Hematopoietic multipotent progenitor cell treated with erythropoietin and hydrocortisone succinate and interleukin-3 and kit ligand, for 15 days (in vitro differentiated cells): ENCODE measurements around the gene HIVEP3.

Experiments used
- DNase-seq: peaks from one replicate; pipeline ENCODE4 v3.0.0-alpha.2; 2015; ENCODE audit warnings: low spot score

HIVEP3 gene

GRCh38 chr1:41513383-41513735 lies 405.4 kb downstream of the HIVEP3 start:
- DNase-seq, result no peak

GRCh38 chr1:41512701-41513382 lies 405.9 kb downstream of the HIVEP3 start:
- no peak for DNase-seq

DNA sequence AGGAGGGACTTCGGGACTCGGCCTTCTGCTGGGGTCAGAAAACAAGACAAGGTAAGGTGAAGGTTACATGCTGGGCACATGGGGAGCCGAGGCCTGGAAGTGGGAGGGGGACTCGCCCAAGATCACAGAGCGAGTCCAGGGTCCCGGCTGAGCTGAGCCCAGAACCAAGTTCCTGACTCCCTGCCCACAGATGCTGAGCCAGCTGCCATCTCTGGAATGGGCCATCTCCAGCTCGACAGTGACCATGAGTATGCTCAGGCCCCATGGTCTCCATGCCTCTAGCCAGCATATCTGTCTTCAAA lies 407.5 kb downstream of the HIVEP3 start:
- DNase-seq, result no peak

DNA sequence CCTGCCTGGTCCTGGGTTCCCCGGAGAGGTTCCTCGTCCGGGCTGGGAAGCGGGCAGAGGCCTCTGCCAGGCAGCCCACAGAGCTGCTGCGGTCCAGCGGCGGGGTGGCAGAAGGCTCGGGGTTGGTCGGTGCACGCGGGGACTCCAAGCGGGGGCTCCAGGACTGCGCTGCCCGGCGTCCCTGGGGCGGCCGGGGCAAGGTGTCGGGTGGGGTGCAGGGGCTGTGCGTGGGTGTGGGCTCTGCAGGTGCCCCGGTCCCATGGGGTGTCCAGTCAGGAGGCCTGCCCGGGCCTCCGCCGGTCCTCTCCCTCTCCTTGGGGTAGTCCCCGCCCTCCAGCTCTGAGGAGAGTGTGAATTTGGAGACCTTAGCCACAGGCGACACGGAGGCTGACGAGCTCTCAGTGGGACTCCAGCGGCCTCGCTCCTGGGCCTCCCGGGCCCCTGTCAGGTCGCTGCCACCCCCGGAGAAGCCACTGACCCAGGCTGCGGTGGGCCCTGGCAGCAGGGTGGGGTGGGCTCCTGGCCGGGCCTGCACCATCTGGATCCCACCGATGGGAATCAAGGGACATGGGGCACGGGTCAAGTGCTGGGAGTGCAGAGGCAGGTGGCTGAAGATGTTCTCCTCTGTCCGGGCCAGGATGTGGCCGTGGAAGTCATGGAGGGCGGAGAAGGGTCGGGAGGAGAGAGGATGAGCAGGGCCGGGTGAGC lies 408.0 kb downstream of the HIVEP3 start:
- no peak for DNase-seq

GRCh38 chr1:41509270-41509671 lies 409.5 kb downstream of the HIVEP3 start:
- no peak for DNase-seq

DNA sequence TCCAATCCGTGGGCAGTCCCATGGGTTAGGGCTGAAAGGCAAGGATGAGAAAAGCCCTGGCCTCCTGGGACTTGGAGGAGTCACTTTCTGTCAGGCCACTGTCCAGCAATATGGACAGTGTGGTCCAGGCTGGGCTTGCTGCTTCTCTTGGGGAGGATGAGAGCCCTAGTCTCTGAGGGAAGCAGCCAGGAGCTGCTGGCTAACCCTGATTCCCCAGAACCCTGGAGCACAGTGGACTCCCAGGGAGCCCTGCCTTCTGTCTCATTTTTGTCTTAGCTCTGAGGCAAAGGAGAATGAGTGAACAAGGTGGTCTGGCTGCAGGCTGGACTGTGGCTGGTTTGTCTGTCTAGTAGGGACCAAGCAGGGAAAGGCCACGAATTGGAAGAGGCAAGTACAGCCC lies 410.4 kb downstream of the HIVEP3 start:
- DNase-seq, result no peak

DNA sequence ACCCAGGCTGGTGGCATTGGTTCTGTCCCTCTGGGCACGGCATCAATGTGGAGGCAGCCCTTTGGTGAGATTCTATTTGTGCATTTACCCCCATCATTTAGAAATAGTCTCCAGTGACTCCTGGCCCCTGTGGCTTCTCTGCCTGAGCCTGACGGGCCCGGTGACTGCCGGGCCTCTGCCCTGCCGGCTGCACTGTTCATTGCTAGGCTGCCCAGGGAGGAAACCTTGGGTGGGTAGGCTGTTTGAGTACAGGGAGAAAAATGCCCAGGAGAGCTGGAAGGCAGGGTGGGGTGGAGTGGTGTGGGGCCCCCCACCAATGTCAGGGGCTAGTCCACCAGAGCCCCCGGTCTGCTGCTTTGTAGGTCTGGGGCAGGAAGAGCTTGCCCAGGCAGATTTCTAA lies 410.9 kb downstream of the HIVEP3 start:
- no peak for DNase-seq

DNA sequence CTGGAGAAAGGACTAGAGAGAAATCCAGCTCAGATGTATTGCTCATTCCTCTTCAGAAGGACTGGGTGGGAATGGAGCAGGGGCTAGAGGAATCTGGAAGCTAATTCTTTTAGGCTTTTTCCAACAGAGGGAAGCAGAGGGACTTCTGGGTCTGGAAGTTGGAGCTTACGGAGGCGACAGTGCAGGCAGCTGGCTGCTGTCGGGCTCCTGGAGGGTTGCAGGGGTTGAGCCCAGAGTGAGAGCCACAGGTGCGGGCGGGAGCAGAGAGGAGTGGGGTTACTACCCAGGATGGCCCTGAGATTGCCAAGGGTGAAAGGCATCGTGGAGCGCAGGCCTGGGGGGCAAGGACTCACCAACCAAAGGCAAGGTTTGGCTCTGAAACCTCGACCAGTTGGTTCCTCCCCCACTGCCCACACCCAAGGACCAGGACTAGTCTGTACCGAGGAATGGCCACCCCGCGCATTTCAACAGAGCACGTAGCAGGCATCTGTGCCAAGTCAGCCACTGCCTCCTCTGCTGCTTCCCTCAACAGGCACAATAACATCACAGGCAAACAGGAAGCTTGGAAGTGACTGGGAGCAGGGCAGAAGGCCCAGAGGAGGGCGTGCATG lies 411.5 kb downstream of the HIVEP3 start:
- no peak for DNase-seq

GRCh38 chr1:41504114-41505035 lies 414.3 kb downstream of the HIVEP3 start:
- DNase-seq, result no peak

DNA sequence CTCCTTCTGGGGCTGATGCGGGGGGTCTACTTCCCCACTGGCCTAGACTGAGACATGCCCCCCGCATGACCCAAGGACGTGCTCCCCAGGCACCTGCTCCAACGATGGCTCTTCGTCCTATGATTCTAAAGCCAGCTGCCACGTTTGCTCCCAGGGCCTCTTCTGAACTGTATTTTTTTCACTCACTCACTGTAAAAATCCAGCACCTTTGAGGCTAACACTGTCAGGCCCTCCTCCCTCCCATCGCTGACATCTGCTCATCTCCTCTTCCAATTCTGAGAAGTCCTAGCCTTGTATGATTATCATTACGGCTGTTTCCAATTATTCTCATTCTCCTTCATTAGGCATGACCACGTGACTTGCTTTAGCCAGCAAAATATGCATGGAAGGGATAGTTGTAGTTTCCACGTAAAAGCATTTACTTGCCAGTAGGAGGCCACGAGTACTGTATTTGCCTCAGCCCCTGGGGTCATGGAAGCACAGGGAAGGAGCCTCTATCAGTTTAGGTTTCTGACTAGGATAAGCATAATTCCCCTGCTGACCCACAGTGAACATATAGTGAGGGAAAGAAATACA lies 415.1 kb downstream of the HIVEP3 start:
- DNase-seq, result no peak

GRCh38 chr1:41502912-41503311 lies 415.8 kb downstream of the HIVEP3 start:
- DNase-seq, result no peak

DNA sequence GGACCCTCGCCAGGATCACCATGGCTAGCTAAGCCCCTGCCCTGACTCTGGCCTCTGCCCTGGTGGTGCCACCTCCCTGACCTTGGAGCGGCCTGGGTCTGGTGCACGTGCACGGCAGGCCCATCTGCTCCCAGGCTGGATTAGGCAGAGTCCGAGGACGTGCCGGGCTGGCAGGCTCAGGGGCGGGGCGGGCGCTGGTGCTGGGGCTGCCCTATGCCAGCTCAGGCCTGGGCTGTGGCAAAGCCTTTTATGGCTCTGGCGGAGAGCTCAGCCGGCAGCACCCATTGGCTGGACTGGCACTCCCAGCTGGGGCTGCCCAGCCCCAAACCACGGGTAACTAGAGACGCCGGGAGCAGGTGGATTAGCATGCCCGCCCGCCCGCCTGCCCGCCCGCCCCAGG lies 417.1 kb downstream of the HIVEP3 start:
- no peak for DNase-seq

DNA sequence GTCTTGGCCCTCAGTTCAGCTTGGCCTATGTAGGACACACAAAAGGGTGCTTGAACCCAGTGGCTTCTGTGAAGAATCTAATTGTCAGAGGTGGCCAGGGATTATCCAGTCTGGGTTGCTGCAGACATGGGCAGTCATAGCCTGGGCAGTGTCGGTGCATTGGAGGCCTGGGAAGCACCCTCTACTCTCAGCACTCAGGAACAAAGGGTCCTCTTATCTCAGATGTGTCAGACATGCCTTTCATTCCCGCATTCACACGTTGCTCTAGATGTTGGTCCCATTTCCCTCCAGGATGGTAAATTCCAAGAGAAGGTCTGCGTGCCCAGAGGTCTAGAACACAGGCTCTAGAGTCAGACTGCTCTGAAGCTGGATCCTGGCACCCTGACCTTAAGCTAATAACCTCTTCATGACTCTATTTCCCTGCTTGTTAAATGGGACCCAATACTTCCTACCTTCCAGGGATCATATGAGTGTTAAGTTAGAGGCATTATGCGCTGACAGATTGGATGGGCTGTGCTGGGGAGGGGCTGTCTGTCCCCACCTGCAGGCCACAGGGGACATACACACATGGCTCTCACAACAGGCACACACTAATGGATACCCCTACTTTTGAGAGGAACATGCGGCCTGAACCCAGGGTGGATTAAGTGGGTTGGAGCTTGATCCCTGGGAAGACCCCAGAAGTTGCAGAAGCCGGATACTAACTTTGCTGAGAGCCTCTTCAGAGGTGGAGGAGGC lies 417.8 kb downstream of the HIVEP3 start:
- DNase-seq, result no peak

GRCh38 chr1:41500378-41500777 lies 418.3 kb downstream of the HIVEP3 start:
- DNase-seq, result no peak

DNA sequence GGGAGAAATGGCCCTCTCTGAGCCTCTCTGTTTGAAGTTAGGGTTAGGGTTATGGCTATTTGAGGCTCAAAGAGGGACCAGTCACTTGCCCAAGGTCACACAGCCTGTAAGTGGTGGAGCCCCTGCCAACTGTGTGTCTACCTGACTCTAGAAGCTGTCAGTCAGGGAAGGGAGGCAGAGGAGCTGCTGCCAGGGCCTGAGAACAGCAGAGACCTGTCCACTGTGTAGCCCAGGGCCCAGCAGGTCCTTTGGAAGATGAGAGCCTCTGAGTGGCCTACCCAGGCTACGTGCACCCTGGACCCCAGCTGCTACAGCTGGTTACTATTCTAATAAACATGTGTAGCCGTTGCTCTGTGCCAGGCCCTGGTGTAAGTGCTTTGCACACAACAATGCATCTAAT lies 419.1 kb downstream of the HIVEP3 start:
- no peak for DNase-seq

GRCh38 chr1:41498804-41499203 lies 419.9 kb downstream of the HIVEP3 start:
- no peak for DNase-seq

GRCh38 chr1:41498391-41498790 lies 420.3 kb downstream of the HIVEP3 start:
- DNase-seq, result no peak

GRCh38 chr1:41497461-41498030 lies 421.2 kb downstream of the HIVEP3 start:
- DNase-seq, result no peak

GRCh38 chr1:41497056-41497440 lies 421.7 kb downstream of the HIVEP3 start:
- DNase-seq, result no peak

- no peak for DNase-seq
Measured at GRCh38 chr1:41496080-41497055, 422.4 kb downstream of the HIVEP3 start.
